ENCODE data around the gene TTC39A.

GRCh38 chr1:51365774-51366173 is 35.4 kb upstream of the TTC39A start:
- TF ChIP-seq, protein P1, sequence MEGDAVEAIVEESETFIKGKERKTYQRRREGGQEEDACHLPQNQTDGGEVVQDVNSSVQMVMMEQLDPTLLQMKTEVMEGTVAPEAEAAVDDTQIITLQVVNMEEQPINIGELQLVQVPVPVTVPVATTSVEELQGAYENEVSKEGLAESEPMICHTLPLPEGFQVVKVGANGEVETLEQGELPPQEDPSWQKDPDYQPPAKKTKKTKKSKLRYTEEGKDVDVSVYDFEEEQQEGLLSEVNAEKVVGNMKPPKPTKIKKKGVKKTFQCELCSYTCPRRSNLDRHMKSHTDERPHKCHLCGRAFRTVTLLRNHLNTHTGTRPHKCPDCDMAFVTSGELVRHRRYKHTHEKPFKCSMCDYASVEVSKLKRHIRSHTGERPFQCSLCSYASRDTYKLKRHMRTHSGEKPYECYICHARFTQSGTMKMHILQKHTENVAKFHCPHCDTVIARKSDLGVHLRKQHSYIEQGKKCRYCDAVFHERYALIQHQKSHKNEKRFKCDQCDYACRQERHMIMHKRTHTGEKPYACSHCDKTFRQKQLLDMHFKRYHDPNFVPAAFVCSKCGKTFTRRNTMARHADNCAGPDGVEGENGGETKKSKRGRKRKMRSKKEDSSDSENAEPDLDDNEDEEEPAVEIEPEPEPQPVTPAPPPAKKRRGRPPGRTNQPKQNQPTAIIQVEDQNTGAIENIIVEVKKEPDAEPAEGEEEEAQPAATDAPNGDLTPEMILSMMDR (IDR thresholded peaks at IDR 0.05; ENCODE audit: insufficient read depth, low read depth, low read length): no peak
- TF ChIP-seq EZH2 (IDR thresholded peaks at IDR 0.05; ENCODE audit: insufficient read depth, low read length): no peak
